Liver (tissue), 3 donors: Measurements from ENCODE around the gene COL23A1.

Experiments
- GABPA ChIP-seq, 2 donors: IDR thresholded peaks in 1 of 2; conservative IDR thresholded peaks in 1 of 2; 2 replicates each; pipeline ENCODE4 v1.6.1; 2016; ENCODE audit warnings: antibody characterized with exemption in 2 of 2, mild to moderate bottlenecking in 1 of 2, moderate library complexity in 1 of 2
- JUND ChIP-seq, 2 donors: IDR thresholded peaks; 2 replicates each; pipeline ENCODE4 v1.6.1; 2016; ENCODE audit warnings: antibody characterized with exemption in 2 of 2
- RAD21 ChIP-seq, 2 donors: IDR thresholded peaks; 2 replicates each; pipeline ENCODE4 v1.6.1; 2016; ENCODE audit warnings: antibody characterized with exemption in 2 of 2, mild to moderate bottlenecking in 2 of 2
- REST ChIP-seq: IDR thresholded peaks from 2 replicates; pipeline ENCODE4 v1.6.1; 2016; ENCODE audit warnings: antibody characterized with exemption, mild to moderate bottlenecking
- RXRA ChIP-seq, 2 donors: IDR thresholded peaks; 2 replicates each; pipeline ENCODE4 v1.6.1; 2017 to 2018; ENCODE audit warnings: antibody characterized with exemption in 2 of 2, mild to moderate bottlenecking in 1 of 2
- SP1 ChIP-seq: IDR thresholded peaks from 2 replicates; pipeline ENCODE4 v1.6.1; 2018; ENCODE audit warnings: antibody characterized with exemption, mild to moderate bottlenecking
- YY1 ChIP-seq: IDR thresholded peaks from 2 replicates; pipeline ENCODE4 v1.6.1; 2016; ENCODE audit warnings: antibody characterized with exemption, mild to moderate bottlenecking
- TF ChIP-seq, protein P1 (sequence below): fragments of 150-350 bp; IDR thresholded peaks from 2 replicates; pipeline ENCODE4 v1.5.1; 2017; ENCODE audit warnings: improper control_type of control experiment, low read depth, low read length; ENCODE audit not compliant: missing input control
- TF ChIP-seq, protein P2 (sequence below): IDR thresholded peaks from 2 replicates; pipeline ENCODE4 v1.6.1; 2016; ENCODE audit warnings: antibody characterized with exemption
- donor health status: healthy.
- donor health status: healthy.

DNA sequence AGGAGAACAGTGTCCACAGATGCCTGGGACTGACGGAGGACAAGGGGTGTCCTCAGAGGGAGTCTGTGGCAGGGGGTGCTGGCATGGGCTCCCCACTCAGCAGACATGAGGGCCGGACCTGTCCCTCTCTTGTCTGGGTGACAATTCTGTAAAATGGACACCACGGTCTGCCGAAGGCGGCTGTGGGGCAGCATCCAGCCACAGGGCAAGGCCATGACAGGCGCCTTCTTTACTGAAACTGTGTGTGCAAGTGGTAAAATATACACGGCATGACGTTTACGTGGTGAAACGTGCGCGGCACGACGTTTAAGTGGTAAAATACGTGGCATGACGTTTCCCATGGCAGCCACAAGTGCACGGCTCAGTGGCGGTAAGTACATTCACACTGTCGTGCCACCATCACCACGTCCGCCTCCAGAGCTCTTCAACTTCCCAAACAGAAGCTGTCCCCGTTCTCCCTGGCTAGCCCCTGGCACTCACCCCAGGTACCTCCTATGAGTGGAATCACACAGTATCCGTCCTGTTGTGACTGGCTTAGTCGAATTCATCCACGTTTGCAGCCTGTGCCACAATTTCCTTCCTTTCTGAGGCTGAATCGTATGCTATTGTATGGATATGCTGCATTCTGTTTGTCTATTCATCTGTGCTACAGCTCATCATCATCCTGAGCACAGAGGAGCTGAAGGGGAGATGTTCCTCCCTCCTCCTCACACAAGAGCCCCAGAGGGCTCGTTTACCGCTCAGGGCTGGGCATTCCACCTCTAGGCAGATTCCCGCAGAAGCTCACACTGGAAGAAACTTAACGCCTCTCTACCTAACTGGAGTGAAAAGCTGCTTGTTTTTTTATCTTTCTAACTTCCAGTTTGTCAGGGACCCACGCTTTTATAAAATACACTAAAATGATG lies 52.5 kb downstream of the COL23A1 start:
- TF ChIP-seq, protein P1, sequence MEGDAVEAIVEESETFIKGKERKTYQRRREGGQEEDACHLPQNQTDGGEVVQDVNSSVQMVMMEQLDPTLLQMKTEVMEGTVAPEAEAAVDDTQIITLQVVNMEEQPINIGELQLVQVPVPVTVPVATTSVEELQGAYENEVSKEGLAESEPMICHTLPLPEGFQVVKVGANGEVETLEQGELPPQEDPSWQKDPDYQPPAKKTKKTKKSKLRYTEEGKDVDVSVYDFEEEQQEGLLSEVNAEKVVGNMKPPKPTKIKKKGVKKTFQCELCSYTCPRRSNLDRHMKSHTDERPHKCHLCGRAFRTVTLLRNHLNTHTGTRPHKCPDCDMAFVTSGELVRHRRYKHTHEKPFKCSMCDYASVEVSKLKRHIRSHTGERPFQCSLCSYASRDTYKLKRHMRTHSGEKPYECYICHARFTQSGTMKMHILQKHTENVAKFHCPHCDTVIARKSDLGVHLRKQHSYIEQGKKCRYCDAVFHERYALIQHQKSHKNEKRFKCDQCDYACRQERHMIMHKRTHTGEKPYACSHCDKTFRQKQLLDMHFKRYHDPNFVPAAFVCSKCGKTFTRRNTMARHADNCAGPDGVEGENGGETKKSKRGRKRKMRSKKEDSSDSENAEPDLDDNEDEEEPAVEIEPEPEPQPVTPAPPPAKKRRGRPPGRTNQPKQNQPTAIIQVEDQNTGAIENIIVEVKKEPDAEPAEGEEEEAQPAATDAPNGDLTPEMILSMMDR, result no peak
- TF ChIP-seq, protein P2, sequence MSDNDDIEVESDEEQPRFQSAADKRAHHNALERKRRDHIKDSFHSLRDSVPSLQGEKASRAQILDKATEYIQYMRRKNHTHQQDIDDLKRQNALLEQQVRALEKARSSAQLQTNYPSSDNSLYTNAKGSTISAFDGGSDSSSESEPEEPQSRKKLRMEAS, result no peak
- TF ChIP-seq SP1 (no peak), JUND (IDR thresholded peaks at IDR 0.05) (no peak), RAD21 (IDR thresholded peaks at IDR 0.05) (no peak), REST (no peak), YY1 (no peak), RXRA (IDR thresholded peaks at IDR 0.05) (no peak), GABPA (IDR thresholded peaks at IDR 0.05 in 1 of 2, conservative IDR thresholded peaks at IDR 0.05 in 1 of 2) (no peak)
